SK-N-MC (cell line): ENCODE data around the gene L3MBTL4.

Source experiments
- EZH2 ChIP-seq: fragments of 200-600 bp; sonication (generic); IDR thresholded peaks from one replicate; pipeline ENCODE4 v1.6.1; 2017; ENCODE audit warnings: antibody characterized with exemption
- POLR2AphosphoS5 ChIP-seq: IDR thresholded peaks from 2 replicates; pipeline ENCODE4 v1.6.1; 2012; ENCODE audit warnings: mild to moderate bottlenecking, low read depth, low read length, borderline replicate concordance

DNA sequence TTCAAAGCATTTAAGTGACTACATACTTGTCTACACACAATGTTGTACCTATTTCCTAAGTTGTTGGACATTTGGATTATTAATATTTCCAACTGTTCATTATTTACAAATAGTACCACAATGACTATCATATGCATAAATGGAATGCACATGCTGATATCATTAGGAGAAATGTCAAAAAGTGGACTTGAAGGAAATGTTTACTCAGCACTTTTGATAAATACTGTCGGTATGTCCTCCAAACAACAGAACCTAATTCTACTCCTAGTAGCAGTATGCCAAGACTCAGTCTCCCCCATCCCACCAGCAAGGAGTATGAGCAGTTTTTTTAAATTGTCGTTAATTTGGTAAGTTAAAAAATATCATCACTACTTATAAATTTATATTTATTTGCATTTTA lies 116.8 kb downstream of the L3MBTL4 start:
- TF ChIP-seq POLR2AphosphoS5: no peak
- TF ChIP-seq EZH2: no peak
